ENCODE data around the gene CNN2. TPM values are rescaled to one million over a fixed set of nuclear protein-coding genes. Genes with fewer than 3 reads are reported as not detected.

Gene CNN2
- total and polyA plus RNA-seq, 2 of the 13 experiments (the other 11 are each of a cell fraction or from before 2014, with no cell fraction given): 63.6 to 70.0 TPM

DNA sequence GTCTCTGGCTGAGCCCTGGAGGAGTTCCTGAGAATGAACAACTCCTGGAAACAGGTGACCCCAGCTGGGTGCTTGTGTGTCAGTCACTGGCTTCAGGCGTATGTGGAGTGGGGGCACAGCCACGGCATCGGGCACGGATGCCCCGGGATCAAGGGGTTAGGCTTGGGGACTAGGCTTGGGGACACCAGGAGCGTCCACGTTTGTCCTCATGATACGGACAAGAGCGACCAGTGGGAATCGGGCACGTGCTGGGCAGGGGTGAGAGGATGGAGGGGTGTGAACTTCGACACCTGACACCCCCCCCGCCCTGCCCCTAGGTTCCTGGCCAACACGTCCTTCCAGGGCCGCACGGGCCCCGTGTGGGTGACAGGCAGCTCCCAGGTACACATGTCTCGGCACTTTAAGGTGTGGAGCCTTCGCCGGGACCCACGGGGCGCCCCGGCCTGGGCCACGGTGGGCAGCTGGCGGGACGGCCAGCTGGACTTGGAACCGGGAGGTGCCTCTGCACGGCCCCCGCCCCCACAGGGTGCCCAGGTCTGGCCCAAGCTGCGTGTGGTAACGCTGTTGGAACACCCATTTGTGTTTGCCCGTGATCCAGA, 22.1 kb upstream of the CNN2 start (continued):
- TF ChIP-seq, protein P1, sequence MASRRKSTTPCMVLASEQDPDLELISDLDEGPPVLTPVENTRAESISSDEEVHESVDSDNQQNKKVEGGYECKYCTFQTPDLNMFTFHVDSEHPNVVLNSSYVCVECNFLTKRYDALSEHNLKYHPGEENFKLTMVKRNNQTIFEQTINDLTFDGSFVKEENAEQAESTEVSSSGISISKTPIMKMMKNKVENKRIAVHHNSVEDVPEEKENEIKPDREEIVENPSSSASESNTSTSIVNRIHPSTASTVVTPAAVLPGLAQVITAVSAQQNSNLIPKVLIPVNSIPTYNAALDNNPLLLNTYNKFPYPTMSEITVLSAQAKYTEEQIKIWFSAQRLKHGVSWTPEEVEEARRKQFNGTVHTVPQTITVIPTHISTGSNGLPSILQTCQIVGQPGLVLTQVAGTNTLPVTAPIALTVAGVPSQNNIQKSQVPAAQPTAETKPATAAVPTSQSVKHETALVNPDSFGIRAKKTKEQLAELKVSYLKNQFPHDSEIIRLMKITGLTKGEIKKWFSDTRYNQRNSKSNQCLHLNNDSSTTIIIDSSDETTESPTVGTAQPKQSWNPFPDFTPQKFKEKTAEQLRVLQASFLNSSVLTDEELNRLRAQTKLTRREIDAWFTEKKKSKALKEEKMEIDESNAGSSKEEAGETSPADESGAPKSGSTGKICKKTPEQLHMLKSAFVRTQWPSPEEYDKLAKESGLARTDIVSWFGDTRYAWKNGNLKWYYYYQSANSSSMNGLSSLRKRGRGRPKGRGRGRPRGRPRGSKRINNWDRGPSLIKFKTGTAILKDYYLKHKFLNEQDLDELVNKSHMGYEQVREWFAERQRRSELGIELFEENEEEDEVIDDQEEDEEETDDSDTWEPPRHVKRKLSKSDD (CRISPR knock-in tag; IDR thresholded peaks at IDR 0.05; ENCODE audit: low read depth): no peak
- TF ChIP-seq, protein P2, sequence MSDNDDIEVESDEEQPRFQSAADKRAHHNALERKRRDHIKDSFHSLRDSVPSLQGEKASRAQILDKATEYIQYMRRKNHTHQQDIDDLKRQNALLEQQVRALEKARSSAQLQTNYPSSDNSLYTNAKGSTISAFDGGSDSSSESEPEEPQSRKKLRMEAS (IDR thresholded peaks at IDR 0.05): peak; percentile 31; the same call in 1 of the 2 replicates
- no peak for TF ChIP-seq ZNF234 (CRISPR knock-in tag; conservative IDR thresholded peaks at IDR 0.05)
- TF ChIP-seq ZNF879 (CRISPR knock-in tag; IDR thresholded peaks at IDR 0.05): no peak
- TF ChIP-seq, protein P3, sequence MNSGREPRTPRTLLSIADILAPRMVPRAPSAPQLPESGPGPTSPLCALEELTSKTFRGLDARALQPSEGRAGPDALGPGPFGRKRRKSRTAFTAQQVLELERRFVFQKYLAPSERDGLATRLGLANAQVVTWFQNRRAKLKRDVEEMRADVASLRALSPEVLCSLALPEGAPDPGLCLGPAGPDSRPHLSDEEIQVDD (CRISPR knock-in tag; IDR thresholded peaks at IDR 0.05; ENCODE audit: borderline replicate concordance): no peak
- no peak for TF ChIP-seq HES4 (CRISPR knock-in tag; IDR thresholded peaks at IDR 0.05; ENCODE audit: borderline replicate concordance)
- peak; percentile 38; the same call in 1 of the 2 replicates for TF ChIP-seq ZNF687 (CRISPR knock-in tag; IDR thresholded peaks at IDR 0.05)
- no peak for TF ChIP-seq ETS1 (CRISPR knock-in tag; IDR thresholded peaks at IDR 0.05)
- TF ChIP-seq TBX3 (IDR thresholded peaks at IDR 0.05; ENCODE audit: borderline replicate concordance): peak; percentile 54; the same call in 1 of the 2 replicates
- TF ChIP-seq ZNF17 (CRISPR knock-in tag; IDR thresholded peaks at IDR 0.05): no peak
- no peak for TF ChIP-seq ZNF562 (CRISPR knock-in tag; IDR thresholded peaks at IDR 0.05; ENCODE audit: borderline replicate concordance)
- TF ChIP-seq NCOA1 (CRISPR knock-in tag; IDR thresholded peaks at IDR 0.05): no peak
- no peak for TF ChIP-seq ZNF33B (CRISPR knock-in tag; IDR thresholded peaks at IDR 0.05)
- no peak for TF ChIP-seq BRCA1 (CRISPR knock-in tag; IDR thresholded peaks at IDR 0.05)
- peak; percentile 46; the same call in 1 of the 2 replicates for TF ChIP-seq ZSCAN25 (CRISPR knock-in tag; IDR thresholded peaks at IDR 0.05)
- TF ChIP-seq, protein P4, sequence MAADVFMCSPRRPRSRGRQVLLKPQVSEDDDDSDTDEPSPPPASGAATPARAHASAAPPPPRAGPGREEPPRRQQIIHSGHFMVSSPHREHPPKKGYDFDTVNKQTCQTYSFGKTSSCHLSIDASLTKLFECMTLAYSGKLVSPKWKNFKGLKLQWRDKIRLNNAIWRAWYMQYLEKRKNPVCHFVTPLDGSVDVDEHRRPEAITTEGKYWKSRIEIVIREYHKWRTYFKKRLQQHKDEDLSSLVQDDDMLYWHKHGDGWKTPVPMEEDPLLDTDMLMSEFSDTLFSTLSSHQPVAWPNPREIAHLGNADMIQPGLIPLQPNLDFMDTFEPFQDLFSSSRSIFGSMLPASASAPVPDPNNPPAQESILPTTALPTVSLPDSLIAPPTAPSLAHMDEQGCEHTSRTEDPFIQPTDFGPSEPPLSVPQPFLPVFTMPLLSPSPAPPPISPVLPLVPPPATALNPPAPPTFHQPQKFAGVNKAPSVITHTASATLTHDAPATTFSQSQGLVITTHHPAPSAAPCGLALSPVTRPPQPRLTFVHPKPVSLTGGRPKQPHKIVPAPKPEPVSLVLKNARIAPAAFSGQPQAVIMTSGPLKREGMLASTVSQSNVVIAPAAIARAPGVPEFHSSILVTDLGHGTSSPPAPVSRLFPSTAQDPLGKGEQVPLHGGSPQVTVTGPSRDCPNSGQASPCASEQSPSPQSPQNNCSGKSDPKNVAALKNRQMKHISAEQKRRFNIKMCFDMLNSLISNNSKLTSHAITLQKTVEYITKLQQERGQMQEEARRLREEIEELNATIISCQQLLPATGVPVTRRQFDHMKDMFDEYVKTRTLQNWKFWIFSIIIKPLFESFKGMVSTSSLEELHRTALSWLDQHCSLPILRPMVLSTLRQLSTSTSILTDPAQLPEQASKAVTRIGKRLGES (CRISPR knock-in tag; IDR thresholded peaks at IDR 0.05; ENCODE audit: borderline replicate concordance): no peak
- TF ChIP-seq MXD1 (CRISPR knock-in tag; IDR thresholded peaks at IDR 0.05): peak; percentile 32; the same call in 1 of the 2 replicates

Data from HepG2 (cell line).